Testis (tissue), 3 donors: ENCODE data around the gene FXN. TPM values are rescaled to one million over a fixed set of nuclear protein-coding genes. Genes with fewer than 3 reads are reported as not detected.
A peak's percentile ranks its signal among the peaks of the same experiment; 100 is the strongest.

Experiments used
- DNase-seq: peaks from one replicate; pipeline ENCODE4 v3.0.0-alpha.2; 2019
- H3K27ac ChIP-seq, 2 donors: fragments of 200-600 bp; sonication (generic); one replicate each; pipeline ENCODE4 v1.5.1; 2019
- H3K27me3 ChIP-seq: fragments of 200-600 bp; sonication (generic); one replicate; pipeline ENCODE4 v1.5.1; 2019
- H3K36me3 ChIP-seq: fragments of 200-600 bp; sonication (generic); one replicate; pipeline ENCODE4 v1.5.1; 2017; ENCODE audit warnings: low read depth; ENCODE audit errors: missing control alignments
- H3K4me1 ChIP-seq: fragments of 200-600 bp; sonication (generic); one replicate; pipeline ENCODE4 v1.5.1; 2019
- H3K4me3 ChIP-seq, 2 donors: fragments of 200-600 bp; sonication (generic); one replicate each; pipeline ENCODE4 v1.5.1; 2017 to 2019
- H3K9me3 ChIP-seq: fragments of 200-600 bp; sonication (generic); one replicate; pipeline ENCODE4 v1.5.1; 2017
- CTCF ChIP-seq, 3 experiments: fragments of 450-650 bp in 2 of 3; fragments of 200-600 bp in 1 of 3; sonication (generic) in 1 of 3; IDR thresholded peaks; one replicate each; pipeline ENCODE4 v1.5.1; 2016 to 2019; ENCODE audit warnings: antibody characterized with exemption in 3 of 3, mild to moderate bottlenecking in 2 of 3, moderate library complexity in 1 of 3
- POLR2A ChIP-seq: fragments of 450-650 bp; IDR thresholded peaks from one replicate; pipeline ENCODE4 v1.6.1; 2017; ENCODE audit warnings: antibody characterized with exemption, mild to moderate bottlenecking, moderate library complexity
- WGBS, 2 donors: methylation state at CpG; one replicate each; pipeline ENCODE4 v1.1.5; 2018; 5-methylcytosine and 5-hydroxymethylcytosine counted together
- intact Hi-C: fragments of 100-400 bp; cut with DNase I; formaldehyde crosslinking; loops from one replicate; pipeline ENCODE4 v1.15.1; 2023; ENCODE audit warnings: low total_unique reads
- polyA plus RNA-seq: library from polyadenylated mRNA; stranded (reverse); fragments of 350-450 nt; fragmentation: Illumina TruSeq; extraction: RNeasy Lipid Tissue Mini Kit (QIAGEN cat#74804); gene quantifications from one replicate; pipeline ENCODE4 v1.2.3, GENCODE V29; 2014; ENCODE audit warnings: low read depth, low replicate concordance; ENCODE audit not compliant: insufficient read depth
- total RNA-seq, 2 donors: library from RNA; depleted of rRNA; stranded (reverse); fragments of >200 nt; gene quantifications; one replicate each; pipeline ENCODE4 v1.2.3, GENCODE V29; 2016

FXN gene
- total and polyA plus RNA-seq, 3 donors from 2014 or later: 14.5 to 29.4 (median 19.7) TPM

- TF ChIP-seq POLR2A (no peak), CTCF (IDR thresholded peaks at IDR 0.05) (no peak)
- Histone ChIP-seq H3K9me3 (no peaks in the 10 kb centered on the region), H3K4me1 (no peaks in the 10 kb centered on the region), H3K27me3 (no peaks in the 10 kb centered on the region), H3K4me3 (no peak overlapping the region), H3K27ac (no peak overlapping the region), H3K36me3 (no peaks in the 10 kb centered on the region)
- 89 to 91% methylated on average over 3 of the region's 3 CpGs for WGBS, 2 donors
- intact Hi-C loops: no loop called here
- no peak for DNase-seq
Observed at GRCh38 chr9:68997666-68998065, 37.9 kb upstream of the FXN start.

DNA sequence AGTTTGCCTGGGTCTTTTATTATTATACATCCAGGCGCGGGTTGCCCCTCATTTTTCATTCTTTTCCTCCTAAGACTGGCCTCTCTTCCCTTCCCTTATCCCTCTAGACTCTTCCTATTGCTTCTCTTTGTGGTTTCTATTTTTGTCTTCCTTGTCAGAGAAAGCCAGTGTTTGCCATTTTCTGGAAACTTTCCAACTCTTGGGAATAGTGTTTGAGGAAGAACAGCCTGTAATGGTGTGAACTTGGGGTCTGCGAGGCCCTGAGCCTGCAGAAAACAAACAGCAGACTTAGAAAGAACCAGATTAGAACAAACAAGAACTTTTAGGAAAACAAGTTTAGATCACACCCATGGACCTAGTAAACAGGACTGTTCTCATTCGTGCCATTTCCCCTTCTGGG is 37.2 kb upstream of the FXN start:
- TF ChIP-seq CTCF (IDR thresholded peaks at IDR 0.05): no peak
- no peak for TF ChIP-seq POLR2A
- no peaks in the 10 kb centered on the region for H3K36me3 ChIP-seq
- 60 to 69% methylated on average over 4 of the region's 4 CpGs for WGBS, 2 donors
- no peaks in the 10 kb centered on the region for H3K4me1 ChIP-seq
- no peaks in the 10 kb centered on the region for H3K27me3 ChIP-seq
- no peaks in the 10 kb centered on the region for H3K9me3 ChIP-seq
- DNase-seq: no peak
- H3K27ac ChIP-seq: peak overlapping the region in 1 of 2 donors; percentile 20
- H3K4me3 ChIP-seq: no peak overlapping the region
- intact Hi-C loops: no loop called here

DNA sequence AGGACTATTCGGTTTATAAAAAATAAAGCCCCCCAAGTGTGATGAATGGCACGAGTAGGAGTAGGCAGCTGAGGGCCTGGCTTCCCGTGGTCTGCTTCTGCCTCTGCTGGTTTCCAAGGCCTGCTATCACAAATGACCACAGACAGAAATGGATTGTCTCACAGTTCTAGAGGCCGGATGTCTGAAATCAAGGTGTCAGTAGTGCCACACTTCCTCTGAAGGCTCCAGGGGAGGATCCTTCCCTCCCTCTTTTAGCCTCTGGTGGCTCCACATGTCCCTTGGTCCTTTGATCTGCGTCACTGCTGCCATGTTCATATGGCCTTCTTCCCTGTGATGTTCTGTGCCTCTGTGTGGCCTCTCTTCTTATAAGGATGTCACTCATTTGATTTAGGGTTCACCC is 36.7 kb upstream of the FXN start:
- no peaks in the 10 kb centered on the region for H3K4me1 ChIP-seq
- intact Hi-C loops: no loop called here
- no peak for DNase-seq
- no peaks in the 10 kb centered on the region for H3K36me3 ChIP-seq
- H3K9me3 ChIP-seq: no peaks in the 10 kb centered on the region
- H3K27ac ChIP-seq: peak overlapping the region in 1 of 2 donors; percentile 20
- H3K27me3 ChIP-seq: no peaks in the 10 kb centered on the region
- no peak overlapping the region for H3K4me3 ChIP-seq
- 71 to 75% methylated on average over 5 of the region's 5 CpGs for WGBS, 2 donors
- TF ChIP-seq POLR2A (no peak), CTCF (IDR thresholded peaks at IDR 0.05) (no peak)

GRCh38 chr9:68999393-69000105 is 36.0 kb upstream of the FXN start:
- H3K27ac ChIP-seq: no peak overlapping the region
- intact Hi-C loops: loop anchor here (10.0 kb wide), 1 partner anchor 415 kb away; no protein-coding TSS in a partner anchor
- 40 to 52% methylated on average over 9 to 10 of the region's 10 CpGs for WGBS, 2 donors
- peak; percentile 76 for DNase-seq
- no peaks in the 10 kb centered on the region for H3K36me3 ChIP-seq
- TF ChIP-seq CTCF (IDR thresholded peaks at IDR 0.05) (peak; percentile 53 to 68 (median 67)), POLR2A (no peak)
- no peaks in the 10 kb centered on the region for H3K9me3 ChIP-seq
- no peaks in the 10 kb centered on the region for H3K27me3 ChIP-seq
- H3K4me1 ChIP-seq: no peaks in the 10 kb centered on the region
- no peak overlapping the region for H3K4me3 ChIP-seq

DNA sequence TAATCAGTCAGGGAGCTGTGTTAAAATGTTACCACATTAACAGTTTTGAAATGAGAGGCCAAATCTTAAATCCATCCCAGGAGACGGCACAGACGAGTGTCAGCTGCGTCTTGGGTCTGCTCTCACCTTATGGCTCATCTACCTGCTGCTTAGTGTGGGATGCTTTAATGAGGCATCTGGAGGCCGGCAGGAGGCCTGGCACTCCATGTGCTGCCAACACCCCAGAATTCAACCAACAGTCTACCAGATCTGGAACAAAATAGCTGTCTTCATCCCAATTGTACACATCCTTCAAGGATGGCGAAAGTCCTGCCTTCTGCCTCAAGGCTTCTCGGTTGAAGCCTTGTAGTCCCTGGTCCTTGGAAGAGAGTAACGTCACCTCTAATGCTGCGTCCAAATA is 33.6 kb upstream of the FXN start:
- DNase-seq: no peak
- no peak overlapping the region for H3K4me3 ChIP-seq
- no peaks in the 10 kb centered on the region for H3K4me1 ChIP-seq
- WGBS, 2 donors: 72 to 82% methylated on average over 7 to 8 of the region's 8 CpGs
- H3K36me3 ChIP-seq: no peaks in the 10 kb centered on the region
- H3K27ac ChIP-seq: no peak overlapping the region
- TF ChIP-seq CTCF (IDR thresholded peaks at IDR 0.05) (no peak), POLR2A (no peak)
- no peaks in the 10 kb centered on the region for H3K9me3 ChIP-seq
- no peaks in the 10 kb centered on the region for H3K27me3 ChIP-seq
- intact Hi-C loops: loop anchor here (10.0 kb wide), 1 partner anchor 417 kb away; no protein-coding TSS in a partner anchor
